ENCODE data around the gene GRIN1.

DNA sequence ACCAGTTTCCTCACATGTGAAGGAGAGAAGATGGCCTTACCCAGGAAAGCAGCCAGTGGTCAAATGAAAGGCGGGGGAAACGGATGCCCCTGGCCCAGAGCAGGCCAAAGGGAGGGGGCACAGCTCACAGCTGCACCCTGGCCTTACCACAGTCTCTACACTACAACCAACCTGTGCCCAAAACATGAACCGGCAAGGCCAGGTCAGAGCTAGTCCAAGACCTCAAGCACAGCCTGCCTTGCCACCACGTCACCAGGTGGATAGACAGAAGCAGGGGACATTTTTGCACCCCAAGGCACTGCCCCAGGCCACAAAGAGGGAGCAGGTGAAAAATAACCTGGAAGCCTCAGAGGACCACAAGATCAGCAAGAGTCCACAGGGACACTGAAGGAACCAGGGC lies 4.5 kb downstream of the GRIN1 start:
- TF ChIP-seq, protein P1, sequence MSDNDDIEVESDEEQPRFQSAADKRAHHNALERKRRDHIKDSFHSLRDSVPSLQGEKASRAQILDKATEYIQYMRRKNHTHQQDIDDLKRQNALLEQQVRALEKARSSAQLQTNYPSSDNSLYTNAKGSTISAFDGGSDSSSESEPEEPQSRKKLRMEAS (IDR thresholded peaks at IDR 0.05): no peak
- TF ChIP-seq CHD4 (IDR thresholded peaks at IDR 0.05; ENCODE audit: borderline replicate concordance) (no peak), MAFK (IDR thresholded peaks at IDR 0.05; ENCODE audit: partially characterized antibody) (no peak), POLR2A (IDR thresholded peaks at IDR 0.05; ENCODE audit: low read length) (no peak)
- TF ChIP-seq, protein P2, sequence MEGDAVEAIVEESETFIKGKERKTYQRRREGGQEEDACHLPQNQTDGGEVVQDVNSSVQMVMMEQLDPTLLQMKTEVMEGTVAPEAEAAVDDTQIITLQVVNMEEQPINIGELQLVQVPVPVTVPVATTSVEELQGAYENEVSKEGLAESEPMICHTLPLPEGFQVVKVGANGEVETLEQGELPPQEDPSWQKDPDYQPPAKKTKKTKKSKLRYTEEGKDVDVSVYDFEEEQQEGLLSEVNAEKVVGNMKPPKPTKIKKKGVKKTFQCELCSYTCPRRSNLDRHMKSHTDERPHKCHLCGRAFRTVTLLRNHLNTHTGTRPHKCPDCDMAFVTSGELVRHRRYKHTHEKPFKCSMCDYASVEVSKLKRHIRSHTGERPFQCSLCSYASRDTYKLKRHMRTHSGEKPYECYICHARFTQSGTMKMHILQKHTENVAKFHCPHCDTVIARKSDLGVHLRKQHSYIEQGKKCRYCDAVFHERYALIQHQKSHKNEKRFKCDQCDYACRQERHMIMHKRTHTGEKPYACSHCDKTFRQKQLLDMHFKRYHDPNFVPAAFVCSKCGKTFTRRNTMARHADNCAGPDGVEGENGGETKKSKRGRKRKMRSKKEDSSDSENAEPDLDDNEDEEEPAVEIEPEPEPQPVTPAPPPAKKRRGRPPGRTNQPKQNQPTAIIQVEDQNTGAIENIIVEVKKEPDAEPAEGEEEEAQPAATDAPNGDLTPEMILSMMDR (IDR thresholded peaks at IDR 0.05): no peak
